HG02678 (cell line): ENCODE results near the gene SHLD2.
"Not testable (repeated sequence)": the region's sequence is repeated elsewhere in the genome, so short reads cannot be mapped to it uniquely, and the experiment has no call there.

ENCODE experiments used
- ATAC-seq: cut with Tn5 transposase; IDR thresholded peaks from one replicate; pipeline ENCODE4 v1.9.1; 2021; ENCODE audit warnings: mild to moderate bottlenecking, moderate library complexity; ENCODE audit not compliant: unreplicated experiment

SHLD2 gene

GRCh38 chr10:87084291-87084782 is 10.7 kb upstream of the SHLD2 start:
- ATAC-seq: peak; percentile 71

- no peak for ATAC-seq
Observed at GRCh38 chr10:87085537-87085936, 9.5 kb upstream of the SHLD2 start.

GRCh38 chr10:87089746-87090145 is 5.3 kb upstream of the SHLD2 start:
- ATAC-seq: no peak

GRCh38 chr10:87090779-87091178 is 4.2 kb upstream of the SHLD2 start:
- ATAC-seq: no peak

GRCh38 chr10:87092376-87092860 is 2.6 kb upstream of the SHLD2 start:
- ATAC-seq: no peak

GRCh38 chr10:87092861-87093631 is 2.0 kb upstream of the SHLD2 start:
- ATAC-seq: no peak

GRCh38 chr10:87093632-87094372 is 1.2 kb upstream of the SHLD2 start:
- peak; percentile 18 for ATAC-seq

GRCh38 chr10:87095236-87095945 is 385 bp downstream of the SHLD2 start:
- peak; percentile 57 for ATAC-seq

- ATAC-seq: no peak
Observed at GRCh38 chr10:87101996-87102395, 7.0 kb downstream of the SHLD2 start.

GRCh38 chr10:87104727-87105126 is 9.7 kb downstream of the SHLD2 start:
- ATAC-seq: not testable (repeated sequence)

GRCh38 chr10:87105446-87106124 is 10.6 kb downstream of the SHLD2 start:
- no peak for ATAC-seq

- ATAC-seq: not testable (repeated sequence)
Observed at GRCh38 chr10:87118122-87118521, 23.1 kb downstream of the SHLD2 start.

- ATAC-seq: not testable (repeated sequence)
Observed at GRCh38 chr10:87119029-87119428, 24.0 kb downstream of the SHLD2 start.

GRCh38 chr10:87123351-87123750 is 28.3 kb downstream of the SHLD2 start:
- not testable (repeated sequence) for ATAC-seq

- not testable (repeated sequence) for ATAC-seq
Observed at GRCh38 chr10:87127048-87127447, 32.0 kb downstream of the SHLD2 start.

- ATAC-seq: not testable (repeated sequence)
Observed at GRCh38 chr10:87127607-87128156, 32.7 kb downstream of the SHLD2 start.

- not testable (repeated sequence) for ATAC-seq
Observed at GRCh38 chr10:87132176-87132575, 37.2 kb downstream of the SHLD2 start.

- not testable (repeated sequence) for ATAC-seq
Observed at GRCh38 chr10:87133936-87134335, 38.9 kb downstream of the SHLD2 start.

GRCh38 chr10:87134440-87134839 is 39.4 kb downstream of the SHLD2 start:
- not testable (repeated sequence) for ATAC-seq

GRCh38 chr10:87137478-87137877 is 42.5 kb downstream of the SHLD2 start:
- not testable (repeated sequence) for ATAC-seq
